OCI-LY1 (cell line): Measurements from ENCODE around the gene FKBP15.
A peak's percentile ranks its signal among the peaks of the same experiment; 100 is the strongest.
"Not testable (repeated sequence)": the region's sequence is repeated elsewhere in the genome, so short reads cannot be mapped to it uniquely, and the experiment has no call there.

Experiments
- H2AFZ ChIP-seq: fragments of 200-600 bp; sonication (generic), shearing (Covaris generic); 2 replicates; pipeline ENCODE4 v1.6.0; 2014; ENCODE audit warnings: antibody characterized with exemption, mild to moderate bottlenecking, low read length
- H3F3A ChIP-seq: fragments of 200-600 bp; sonication (generic), shearing (Covaris generic); 2 replicates; pipeline ENCODE4 v1.6.0; 2014; ENCODE audit warnings: mild to moderate bottlenecking, antibody characterized with exemption, low read length, moderate library complexity; ENCODE audit not compliant: insufficient read depth
- H3K27ac ChIP-seq: fragments of 200-600 bp; sonication (generic); 2 replicates; pipeline ENCODE4 v1.5.1; 2014; ENCODE audit warnings: low read length, mixed run types, mild to moderate bottlenecking, low read depth; ENCODE audit not compliant: poor library complexity, severe bottlenecking
- H3K27me3 ChIP-seq: fragments of 200-600 bp; sonication (generic); 2 replicates; pipeline ENCODE4 v1.6.0; 2014; ENCODE audit warnings: antibody characterized with exemption, mild to moderate bottlenecking, low read length, moderate library complexity; ENCODE audit not compliant: insufficient read depth
- H3K36me3 ChIP-seq: fragments of 200-600 bp; sonication (generic); 2 replicates; pipeline ENCODE4 v1.6.1; 2014; ENCODE audit warnings: mild to moderate bottlenecking, antibody characterized with exemption, low read length, moderate library complexity, mixed read lengths; ENCODE audit not compliant: insufficient read depth
- H3K4me1 ChIP-seq: fragments of 200-600 bp; sonication (generic); 2 replicates; pipeline ENCODE4 v1.5.1; 2014; ENCODE audit warnings: mild to moderate bottlenecking, low read length, moderate library complexity; ENCODE audit not compliant: insufficient read depth, severe bottlenecking
- H3K4me2 ChIP-seq: fragments of 200-600 bp; sonication (generic), shearing (Covaris generic); 2 replicates; pipeline ENCODE4 v1.6.1; 2014; ENCODE audit warnings: low read length
- H3K4me3 ChIP-seq: fragments of 200-600 bp; sonication (generic); 2 replicates; pipeline ENCODE4 v1.5.1; 2014; ENCODE audit warnings: low read length, low read depth, mild to moderate bottlenecking, mixed read lengths; ENCODE audit not compliant: poor library complexity, severe bottlenecking
- H3K79me2 ChIP-seq: fragments of 200-600 bp; shearing (Covaris generic); 2 replicates; pipeline ENCODE4 v1.6.1; 2016; ENCODE audit warnings: mixed run types, low read length, mixed read lengths; ENCODE audit not compliant: insufficient read depth
- H3K9ac ChIP-seq: fragments of 200-600 bp; sonication (generic), shearing (Covaris generic); 2 replicates; pipeline ENCODE4 v1.6.1; 2014; ENCODE audit warnings: mild to moderate bottlenecking, low read length, mixed read lengths
- H3K9me2 ChIP-seq: fragments of 200-600 bp; sonication (generic), shearing (Covaris generic); 2 replicates; pipeline ENCODE4 v1.6.1; 2014; ENCODE audit warnings: low read depth, mild to moderate bottlenecking, low read length, mixed read lengths
- H3K9me3 ChIP-seq: fragments of 200-600 bp; shearing (Covaris generic); 2 replicates; pipeline ENCODE4 v1.6.1; 2014; ENCODE audit warnings: low read length, mixed read lengths
- H4K20me1 ChIP-seq: fragments of 200-600 bp; sonication (generic), shearing (Covaris generic); 2 replicates; pipeline ENCODE4 v1.6.0; 2016; ENCODE audit warnings: mild to moderate bottlenecking, low read length; ENCODE audit not compliant: insufficient read depth
- CTCF ChIP-seq: fragments of 200-600 bp; sonication (generic), shearing (Covaris generic); IDR thresholded peaks from 2 replicates; pipeline ENCODE4 v1.5.1; 2017; ENCODE audit warnings: mild to moderate bottlenecking, antibody characterized with exemption, low read length, moderate library complexity, mixed read lengths
- EZH2 ChIP-seq: fragments of 200-600 bp; sonication (generic), shearing (Covaris generic); IDR thresholded peaks from 2 replicates; pipeline ENCODE4 v1.8.0; 2017; ENCODE audit warnings: borderline replicate concordance, mixed run types, mild to moderate bottlenecking, antibody characterized with exemption, low read length, moderate library complexity, mixed read lengths

FKBP15 gene

GRCh38 chr9:113150670-113151611 lies 70.1 kb downstream of the FKBP15 start, which contains the start of gene SLC31A2:
Gene SLC31A2, plus strand, starts transcription at chr9:113151007. Its CDS starts 68 bp downstream, at chr9:113151075.
- 0 out of 2 replicates have a peak within 1 kb of the TSS, but pooled peaks have one; percentile 23 for H2AFZ ChIP-seq
- H3K9ac ChIP-seq: peak within 1 kb of the TSS; percentile 64
- H3K27ac ChIP-seq: no peak within 1 kb of the TSS

GRCh38 chr9:113149561-113149960 lies 71.5 kb downstream of the FKBP15 start:
- not testable (repeated sequence) for H3K4me3 ChIP-seq, H3K4me1 ChIP-seq, H3K9me2 ChIP-seq, H3F3A ChIP-seq, H3K79me2 ChIP-seq, H3K27ac ChIP-seq, H3K36me3 ChIP-seq, H3K9me3 ChIP-seq, H2AFZ ChIP-seq, H3K4me2 ChIP-seq, H3K27me3 ChIP-seq, H3K9ac ChIP-seq, H4K20me1 ChIP-seq

More at GRCh38 chr9:113150670-113151611, 70.1 kb downstream of the FKBP15 start, which contains the start of gene SLC31A2:
- peak within 1 kb of the TSS; percentile 72 for H3K4me3 ChIP-seq
- no peaks in the 10 kb centered on the region for H3F3A ChIP-seq
- peak within 1 kb of the TSS; percentile 66 for H3K4me2 ChIP-seq
- no peaks in the 10 kb centered on the region for H3K79me2 ChIP-seq
- peaks cover 8% of the 10 kb centered on the region for H3K4me1 ChIP-seq
- H4K20me1 ChIP-seq: no peaks in the 10 kb centered on the region
- no peaks in the 10 kb centered on the region for H3K27me3 ChIP-seq
- TF ChIP-seq CTCF: peak; percentile 51; the same call in 1 of the 2 replicates
- TF ChIP-seq EZH2: no peak
- H3K9me3 ChIP-seq: no peaks in the 10 kb centered on the region
- H3K9me2 ChIP-seq: no peaks in the 10 kb centered on the region
- H3K36me3 ChIP-seq: no peaks in the 10 kb centered on the region

- H3K4me3 ChIP-seq: no peak overlapping the region
- H3K36me3 ChIP-seq: no peaks in the 10 kb centered on the region
- H3K27ac ChIP-seq: no peak overlapping the region
- no peak overlapping the region for H3K9ac ChIP-seq
- no peaks in the 10 kb centered on the region for H3K79me2 ChIP-seq
- H3K4me2 ChIP-seq: no peak overlapping the region
- H4K20me1 ChIP-seq: no peaks in the 10 kb centered on the region
- no peaks in the 10 kb centered on the region for H3K9me3 ChIP-seq
- no peaks in the 10 kb centered on the region for H3F3A ChIP-seq
- no peaks in the 10 kb centered on the region for H3K9me2 ChIP-seq
- no peak overlapping the region for H2AFZ ChIP-seq
- no peak for TF ChIP-seq CTCF
- no peak for TF ChIP-seq EZH2
- no peaks in the 10 kb centered on the region for H3K27me3 ChIP-seq
- H3K4me1 ChIP-seq: peaks cover 8% of the 10 kb centered on the region
Measured at GRCh38 chr9:113148781-113149510, 72.1 kb downstream of the FKBP15 start.
